Activated T-helper 2 cell treated with anti-CD3 and anti-CD28 coated beads, Interferon-gamma antibody, Interleukin-2, Interleukin-4, amounts not matched to agents 10 μg/mL and 5 μg/mL and 100 μg/mL, durations not matched to agents 14 hours and 24 hours and 36 hours (primary cell): Measurements from ENCODE around the gene AGER. TPM values are rescaled to one million over a fixed set of nuclear protein-coding genes. Genes with fewer than 3 reads are reported as not detected.

ENCODE experiments used
- DNase-seq: peaks from one replicate; pipeline ENCODE4 v3.0.0; 2021; ENCODE audit warnings: low spot score
- H3K27ac Mint-ChIP-seq: one replicate; pipeline ENCODE4 v1.8.0; 2021; ENCODE audit warnings: mixed read lengths
- H3K27me3 Mint-ChIP-seq: one replicate; pipeline ENCODE4 v1.8.0; 2021; ENCODE audit warnings: low read depth, mixed read lengths
- H3K36me3 Mint-ChIP-seq: one replicate; pipeline ENCODE4 v1.8.0; 2021; ENCODE audit warnings: low read depth, mixed read lengths
- H3K4me1 Mint-ChIP-seq: one replicate; pipeline ENCODE4 v1.8.0; 2021; ENCODE audit warnings: low read depth, mixed read lengths
- H3K4me3 Mint-ChIP-seq: one replicate; pipeline ENCODE4 v1.8.0; 2021; ENCODE audit warnings: low read depth, mild to moderate bottlenecking, moderate library complexity, mixed read lengths
- H3K9me3 Mint-ChIP-seq: one replicate; pipeline ENCODE4 v1.8.0; 2021; ENCODE audit warnings: mixed read lengths
- intact Hi-C: fragments of 100-400 bp; cut with micrococcal nuclease; formaldehyde crosslinking; loops from one replicate; pipeline ENCODE4 v1.15.1; 2023
- total RNA-seq: library from RNA; stranded (reverse); gene quantifications from 2 replicates; pipeline ENCODE4 v1.2.3, GENCODE V29; 2022

The AGER gene
- total RNA-seq, 1 donor from 2014 or later, result 20.9 TPM

DNA sequence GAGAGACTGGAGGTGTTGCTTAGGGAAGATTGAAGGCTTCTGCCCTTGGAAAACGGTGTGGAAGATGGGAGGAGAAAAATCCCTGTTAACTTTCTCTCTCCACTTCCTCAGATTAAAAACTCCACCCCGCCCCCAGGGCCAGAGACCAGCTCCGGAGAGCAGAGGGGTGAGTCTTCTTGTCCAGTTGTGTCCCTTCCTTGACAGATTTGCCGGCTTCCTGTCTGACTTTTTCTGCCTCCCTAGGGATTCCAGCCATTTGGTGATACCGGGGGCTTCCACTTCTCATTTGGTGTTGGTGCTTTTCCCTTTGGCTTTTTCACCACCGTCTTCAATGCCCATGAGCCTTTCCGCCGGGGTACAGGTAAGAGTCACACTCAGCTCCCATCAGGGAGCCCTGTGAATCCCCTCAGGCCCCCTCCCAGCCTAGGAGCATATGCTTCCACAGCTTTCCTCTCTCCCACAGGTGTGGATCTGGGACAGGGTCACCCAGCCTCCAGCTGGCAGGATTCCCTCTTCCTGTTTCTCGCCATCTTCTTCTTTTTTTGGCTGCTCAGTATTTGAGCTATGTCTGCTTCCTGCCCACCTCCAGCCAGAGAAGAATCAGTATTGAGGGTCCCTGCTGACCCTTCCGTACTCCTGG, 4.2 kb downstream of the AGER start:
- Mint-ChIP-seq H3K4me1 (peaks cover 37% of the 10 kb centered on the region), H3K36me3 (peaks cover 41% of the 10 kb centered on the region), H3K27ac (peak overlapping the region; percentile 9), H3K9me3 (no peaks in the 10 kb centered on the region), H3K27me3 (no peaks in the 10 kb centered on the region), H3K4me3 (peak overlapping the region; percentile 64)
- DNase-seq, result no peak
- intact Hi-C loops, result loop anchor here (5.0 to 10.0 kb wide), 4 partner anchors 223 to 792 kb away; partner anchors contain the start of genes APOM, BAG6, NELFE and SKIC2

- no peak for DNase-seq
- no peaks in the 10 kb centered on the region for H3K27me3 Mint-ChIP-seq
These were observed 5.3 kb downstream of the AGER start for GRCh38 chr6:32178547-32179440.

DNA sequence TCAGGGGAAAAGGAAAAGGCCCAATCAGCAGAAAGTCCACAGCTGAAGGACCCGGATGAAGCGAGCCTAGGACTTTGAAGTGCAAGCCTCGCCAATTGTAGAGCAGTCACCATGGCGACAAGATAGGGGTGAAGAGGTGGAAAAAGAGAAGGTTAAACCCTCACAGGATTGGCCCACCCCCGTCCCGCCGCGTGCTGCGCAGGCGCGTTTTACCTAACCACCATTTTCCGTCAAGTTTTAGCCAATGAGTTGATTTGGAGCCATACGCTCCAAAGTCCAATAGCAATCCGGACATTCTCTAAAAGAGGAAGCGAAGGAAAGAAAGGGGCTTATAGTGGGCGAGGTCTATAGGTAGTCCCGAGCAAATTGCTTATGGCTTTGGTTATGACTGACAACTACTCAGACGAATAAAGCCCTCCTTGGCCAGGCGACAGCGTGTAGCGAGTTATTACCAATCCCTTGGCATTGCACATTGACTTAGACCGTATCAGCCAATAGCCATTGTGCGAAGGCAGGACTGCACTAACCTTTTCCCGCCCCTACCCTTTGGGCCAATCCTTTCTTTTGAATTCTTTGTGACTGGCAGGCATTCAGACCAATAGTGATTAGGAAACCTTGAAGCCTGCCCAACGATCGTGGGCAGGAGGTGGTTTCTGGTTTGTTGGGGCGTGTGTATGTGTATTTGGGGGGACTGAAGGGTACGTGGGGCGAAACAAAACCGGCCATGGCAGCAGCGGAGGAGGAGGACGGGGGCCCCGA, 6.1 kb downstream of the AGER start, which contains the start of gene RNF5:
TSS of gene RNF5 (plus strand) at position 618 of the 759 bp plus-strand sequence. CDS start at position 725, 107 bp downstream.
- Mint-ChIP-seq H3K36me3 (peaks cover 39% of the 10 kb centered on the region), H3K4me3 (peak within 1 kb of the TSS; percentile 96), H3K9me3 (no peaks in the 10 kb centered on the region), H3K27me3 (no peaks in the 10 kb centered on the region), H3K4me1 (peaks cover 50% of the 10 kb centered on the region), H3K27ac (peak within 1 kb of the TSS; percentile 97)
- peak; percentile 93 for DNase-seq
- intact Hi-C loops, result loop anchor here (1.0 to 10.0 kb wide), 6 partner anchors 17 to 794 kb away; partner anchors contain the start of genes APOM, ATF6B, BAG6 and NELFE

More at GRCh38 chr6:32178547-32179440, 5.3 kb downstream of the AGER start:
- Mint-ChIP-seq H3K4me1 (peaks cover 46% of the 10 kb centered on the region), H3K9me3 (no peaks in the 10 kb centered on the region), H3K36me3 (peaks cover 39% of the 10 kb centered on the region), H3K27ac (peak overlapping the region; percentile 97), H3K4me3 (peak overlapping the region; percentile 96)
- intact Hi-C loops, result loop anchor here (1.0 to 10.0 kb wide), 6 partner anchors 17 to 794 kb away; partner anchors contain the start of genes APOM, ATF6B, BAG6 and NELFE

DNA sequence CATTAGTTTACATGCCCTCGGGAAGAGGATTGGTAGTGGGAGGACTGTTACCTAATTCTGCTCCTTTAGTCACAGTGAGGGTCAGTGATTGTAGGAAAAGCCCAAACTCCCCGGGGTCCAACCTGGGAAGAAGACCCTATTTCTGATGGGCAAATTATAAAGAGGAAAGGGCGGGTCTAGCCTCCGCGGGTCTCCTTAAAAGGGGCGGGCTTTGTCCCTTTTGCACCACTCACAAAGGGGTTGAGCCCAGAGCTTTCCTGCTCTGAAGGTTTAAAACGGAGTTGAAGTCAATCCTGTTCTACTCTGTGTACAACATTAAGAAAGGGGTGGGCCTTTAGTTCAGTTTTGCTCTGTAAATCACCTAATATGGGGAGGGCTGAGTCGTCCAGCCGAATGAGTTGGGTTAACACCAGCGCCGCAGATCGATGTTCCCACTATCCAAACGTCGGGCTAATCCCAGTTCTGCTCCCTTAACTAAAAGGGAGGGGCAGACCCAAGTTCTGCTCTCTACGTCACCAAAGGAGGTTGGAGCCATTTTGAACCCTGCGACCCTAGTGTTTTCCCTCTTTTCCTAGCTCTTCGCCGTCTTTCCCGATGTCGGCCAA, 6.8 kb downstream of the AGER start:
- no peaks in the 10 kb centered on the region for H3K9me3 Mint-ChIP-seq
- intact Hi-C loops, result loop anchor here (5.0 to 10.0 kb wide), 4 partner anchors 220 to 795 kb away; partner anchors contain the start of genes APOM, BAG6, NELFE and SKIC2
- H3K27ac Mint-ChIP-seq, result peak overlapping the region; percentile 97
- peak overlapping the region; percentile 96 for H3K4me3 Mint-ChIP-seq
- H3K27me3 Mint-ChIP-seq, result no peaks in the 10 kb centered on the region
- peaks cover 32% of the 10 kb centered on the region for H3K36me3 Mint-ChIP-seq
- DNase-seq, result no peak
- H3K4me1 Mint-ChIP-seq, result peaks cover 54% of the 10 kb centered on the region

DNA sequence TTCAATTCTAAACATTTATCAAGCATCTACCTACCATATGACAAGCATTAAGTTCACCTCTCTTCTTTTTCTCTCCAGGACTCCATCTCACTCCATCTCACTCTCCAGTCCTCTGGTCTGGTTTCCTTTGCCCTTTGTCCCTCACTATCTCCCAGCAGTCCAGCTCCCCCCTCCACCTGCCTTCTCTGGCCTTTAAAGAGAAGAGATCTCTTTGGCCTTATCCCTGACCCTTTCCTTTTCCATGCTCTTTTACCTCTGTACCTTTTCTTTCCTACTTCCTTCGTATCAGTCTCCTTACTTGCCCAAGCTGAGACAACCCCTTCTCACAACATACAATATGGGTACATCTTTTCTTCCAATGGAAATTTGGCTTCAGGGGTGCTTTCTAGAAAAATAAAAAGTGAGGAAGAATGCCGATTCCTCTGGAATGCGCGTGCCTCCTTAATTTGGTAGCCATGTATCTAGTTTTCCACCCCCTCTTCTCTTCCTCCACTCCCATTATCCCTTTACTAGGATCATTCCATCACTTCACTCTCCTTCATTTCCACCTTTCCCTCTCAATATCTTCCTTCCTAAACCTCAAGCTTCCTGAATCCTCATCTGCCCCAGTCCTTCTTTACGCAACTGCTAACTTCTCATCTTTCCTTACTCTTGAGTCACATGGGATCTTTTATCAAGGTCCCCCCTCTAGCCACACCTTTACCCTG, 7.4 kb downstream of the AGER start:
- H3K4me1 Mint-ChIP-seq, result peaks cover 54% of the 10 kb centered on the region
- no peaks in the 10 kb centered on the region for H3K27me3 Mint-ChIP-seq
- DNase-seq, result no peak
- H3K27ac Mint-ChIP-seq, result peak overlapping the region; percentile 97
- H3K4me3 Mint-ChIP-seq, result peak overlapping the region; percentile 96
- H3K36me3 Mint-ChIP-seq, result peaks cover 31% of the 10 kb centered on the region
- H3K9me3 Mint-ChIP-seq, result no peaks in the 10 kb centered on the region
- intact Hi-C loops, result loop anchor here (1.0 to 10.0 kb wide), 5 partner anchors 22 to 796 kb away; partner anchors contain the start of genes APOM, BAG6, NELFE and PPT2

- peak within 1 kb of the TSS; percentile 97 for H3K27ac Mint-ChIP-seq
- intact Hi-C loops, result loop anchor here (1.0 to 10.0 kb wide), 5 partner anchors 22 to 796 kb away; partner anchors contain the start of genes APOM, BAG6, NELFE and PPT2
- peaks cover 54% of the 10 kb centered on the region for H3K4me1 Mint-ChIP-seq
- H3K4me3 Mint-ChIP-seq, result peak within 1 kb of the TSS; percentile 96
- H3K9me3 Mint-ChIP-seq, result no peaks in the 10 kb centered on the region
- H3K36me3 Mint-ChIP-seq, result peaks cover 28% of the 10 kb centered on the region
- DNase-seq, result peak; percentile 95
- no peaks in the 10 kb centered on the region for H3K27me3 Mint-ChIP-seq
These were observed 8.2 kb downstream of the AGER start, which contains the start of gene AGPAT1 for GRCh38 chr6:32175711-32176475. Gene AGPAT1, minus strand, starts transcription at chr6:32176084. Its CDS starts 4,588 bp downstream, at chr6:32171496.

DNA sequence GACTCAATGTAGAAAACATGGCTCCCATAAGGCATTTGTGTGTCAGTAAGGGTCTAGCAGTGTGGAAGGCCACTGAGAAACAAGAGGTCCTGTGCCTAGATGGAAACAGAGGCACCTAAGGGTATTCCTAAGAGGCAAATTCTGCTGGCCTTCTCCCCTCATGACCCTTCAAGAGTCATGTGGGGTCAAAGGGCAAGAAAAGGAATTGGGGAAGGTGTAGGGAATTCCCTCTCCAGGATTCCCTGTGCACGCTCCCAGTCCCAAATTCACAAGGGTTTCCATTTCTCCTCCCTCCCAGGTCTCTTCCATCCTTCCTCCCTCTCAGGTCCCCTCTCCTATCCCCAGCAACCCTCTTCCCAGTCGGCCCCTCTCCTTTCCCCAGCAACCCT, 8.7 kb downstream of the AGER start:
- peak overlapping the region; percentile 96 for H3K4me3 Mint-ChIP-seq
- no peaks in the 10 kb centered on the region for H3K9me3 Mint-ChIP-seq
- DNase-seq, result no peak
- H3K4me1 Mint-ChIP-seq, result peaks cover 48% of the 10 kb centered on the region
- H3K36me3 Mint-ChIP-seq, result peaks cover 22% of the 10 kb centered on the region
- no peaks in the 10 kb centered on the region for H3K27me3 Mint-ChIP-seq
- H3K27ac Mint-ChIP-seq, result no peak overlapping the region
- intact Hi-C loops, result loop anchor here (5.0 to 10.0 kb wide), 4 partner anchors 218 to 797 kb away; partner anchors contain the start of genes APOM, BAG6, NELFE and SKIC2

- peaks cover 43% of the 10 kb centered on the region for H3K4me1 Mint-ChIP-seq
- intact Hi-C loops, result loop anchor here (10.0 kb wide), 2 partner anchors 340 to 520 kb away; partner anchors contain the start of genes APOM and BAG6
- H3K9me3 Mint-ChIP-seq, result no peaks in the 10 kb centered on the region
- H3K27me3 Mint-ChIP-seq, result no peaks in the 10 kb centered on the region
- H3K27ac Mint-ChIP-seq, result no peak overlapping the region
- no peak for DNase-seq
- peak overlapping the region; percentile 64 for H3K4me3 Mint-ChIP-seq
- peaks cover 25% of the 10 kb centered on the region for H3K36me3 Mint-ChIP-seq
These were observed 9.6 kb downstream of the AGER start for GRCh38 chr6:32174416-32174815.

DNA sequence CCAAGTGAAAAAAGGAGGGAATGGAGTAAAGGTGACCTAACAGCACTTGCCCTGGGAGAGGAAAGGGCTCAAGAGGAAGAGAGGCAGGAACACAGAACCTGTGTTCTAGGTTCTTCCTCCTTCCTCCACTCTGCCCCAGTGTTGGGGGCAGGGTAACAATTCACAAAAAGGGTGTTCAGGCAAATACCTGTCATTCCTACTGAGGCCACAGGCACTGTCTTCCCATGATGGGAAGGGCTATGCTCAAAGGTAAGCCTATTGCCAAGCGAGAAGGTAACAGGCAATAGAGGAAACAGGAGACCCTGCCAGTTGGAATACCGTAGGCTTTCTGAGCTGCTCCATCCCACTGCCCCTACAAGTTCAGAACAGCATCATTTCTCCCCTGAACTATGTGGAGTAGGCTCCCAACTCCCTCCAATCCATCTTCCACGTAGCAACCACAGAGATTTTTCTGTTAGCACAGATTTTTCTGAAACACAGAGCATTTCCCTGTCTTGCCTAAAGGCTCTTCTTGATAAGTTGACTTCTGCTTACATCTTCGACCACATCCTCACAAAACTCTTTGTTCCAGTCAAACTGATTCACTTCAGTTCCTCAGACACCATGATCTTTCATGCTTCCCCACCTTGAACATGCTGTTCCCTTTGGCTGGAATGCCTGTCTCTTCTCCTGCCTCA, 10.9 kb downstream of the AGER start:
- Mint-ChIP-seq H3K9me3 (no peaks in the 10 kb centered on the region), H3K27ac (no peak overlapping the region), H3K27me3 (no peaks in the 10 kb centered on the region), H3K4me3 (no peak overlapping the region), H3K4me1 (peaks cover 35% of the 10 kb centered on the region), H3K36me3 (peaks cover 21% of the 10 kb centered on the region)
- DNase-seq, result no peak
- intact Hi-C loops, result loop anchor here (10.0 kb wide), 2 partner anchors 338 to 518 kb away; partner anchors contain the start of genes APOM and BAG6

GRCh38 chr6:32171234-32171633, 12.8 kb downstream of the AGER start:
- Mint-ChIP-seq H3K27me3 (no peaks in the 10 kb centered on the region), H3K4me3 (no peak overlapping the region), H3K36me3 (peaks cover 25% of the 10 kb centered on the region), H3K27ac (no peak overlapping the region), H3K9me3 (no peaks in the 10 kb centered on the region), H3K4me1 (peaks cover 20% of the 10 kb centered on the region)
- DNase-seq, result no peak
- intact Hi-C loops, result loop anchor here (10.0 kb wide), 2 partner anchors 336 to 516 kb away; partner anchors contain the start of genes APOM and BAG6
